Adrenal gland (tissue), 12 donors: Measurements from ENCODE around the gene LAMC3. TPM values are rescaled to one million over a fixed set of nuclear protein-coding genes. Genes with fewer than 3 reads are reported as not detected.

Experiments used
- DNase-seq, 7 donors: peaks; one replicate each; pipeline ENCODE4 v3.0.0-alpha.2; 2019 to 2020
- H3K27ac ChIP-seq, 5 donors: fragments of 200-600 bp; sonication (generic) in 4 of 5; 1 replicate in 3 of 5; 2 replicates in 2 of 5; pipeline versions ENCODE4 v1.5.1 to v1.8.0; 2016 to 2020; ENCODE audit warnings: mild to moderate bottlenecking in 1 of 5
- H3K27me3 ChIP-seq: fragments of 200-600 bp; 2 replicates; pipeline ENCODE4 v1.8.0; 2021
- H3K36me3 ChIP-seq, 2 donors: fragments of 200-600 bp; replicated peaks in 1 of 2; 1 replicate in 1 of 2; 2 replicates in 1 of 2; pipeline versions ENCODE4 v1.5.1 to v1.8.0; 2018 to 2022
- H3K4me1 ChIP-seq, 2 donors: fragments of 200-600 bp; replicated peaks in 1 of 2; 1 replicate in 1 of 2; 2 replicates in 1 of 2; pipeline versions ENCODE4 v1.5.1 to v1.8.0; 2018 to 2021
- H3K4me3 ChIP-seq, 4 donors: fragments of 200-600 bp; sonication (generic) in 3 of 4; one replicate each; pipeline ENCODE4 v1.5.1; 2016 to 2018
- H3K9me3 ChIP-seq, 3 donors: fragments of 200-600 bp; sonication (generic) in 1 of 3; replicated peaks in 1 of 3; 1 replicate in 2 of 3; 2 replicates in 1 of 3; pipeline versions ENCODE4 v1.5.1 to v1.8.0; 2016 to 2021
- POLR2A ChIP-seq, 2 donors: fragments of 450-650 bp; IDR thresholded peaks; one replicate each; pipeline ENCODE4 v1.6.1; 2017; ENCODE audit warnings: antibody characterized with exemption in 2 of 2, mild to moderate bottlenecking in 2 of 2, moderate library complexity in 1 of 2
- WGBS, 4 donors: extraction: QIAGEN DNeasy Blood & Tissue Kit in 2 of 4; methylation state at CpG; one replicate each; pipeline versions ENCODE4 v1.1.5 to v1.1.7; 2013 to 2017; 5-methylcytosine and 5-hydroxymethylcytosine counted together
- intact Hi-C, 2 donors: fragments of 100-400 bp; cut with DNase I; formaldehyde crosslinking; loops; one replicate each; pipeline versions ENCODE4 v1.14.1 to v1.15.0; 2022 to 2023
- polyA plus RNA-seq, 3 donors: library from polyadenylated mRNA; stranded (reverse); fragments of 200-250 nt in 2 of 3; fragments of 350-450 nt in 1 of 3; fragmentation: Illumina TruSeq in 1 of 3; extraction: RNeasy Lipid Tissue Mini Kit (QIAGEN cat#74804) in 1 of 3; gene quantifications; one replicate each; pipeline ENCODE4 v1.2.3, GENCODE V29; 2013 to 2014
- total RNA-seq, 9 donors: library from RNA; depleted of rRNA in 4 of 9; stranded (reverse); fragments of >200 nt in 4 of 9; fragments of 120-200 nt in 1 of 9; fragmentation: NEBNext Ultra II Directional in 1 of 9; extraction: Animal tissue kit (Norgen Biotek cat#: 25700) in 1 of 9; gene quantifications; one replicate each; pipeline versions ENCODE4 v1.1.0 to v1.2.4, GENCODE V29; 2013 to 2023
- TF ChIP-seq, protein P1 (sequence below), 6 experiments: fragments of 450-650 bp in 4 of 6; fragments of 200-600 bp in 2 of 6; sonication (generic) in 1 of 6; IDR thresholded peaks; 1 replicate in 5 of 6; 2 replicates in 1 of 6; pipeline versions ENCODE4 v1.5.1 to v1.8.0; 2016 to 2021; ENCODE audit warnings: antibody characterized with exemption in 6 of 6, mild to moderate bottlenecking in 2 of 6, moderate library complexity in 1 of 6
- donor health status: healthy with polysubstance abuse.
- donor health status: Bipolar disorder and iron deficiency.
- donor health status: DM: yes; HTN: yes; CAD: no.
- donor health status: DM: no; HTN: no; CAD: no.
- donor health status: DM: no; HTN: no; CAD: no.
- donor health status: DM: yes; HTN: yes; CAD: no.

Gene LAMC3
- total and polyA plus RNA-seq, 12 donors = 3.3 to 125 (median 49.7) TPM

DNA sequence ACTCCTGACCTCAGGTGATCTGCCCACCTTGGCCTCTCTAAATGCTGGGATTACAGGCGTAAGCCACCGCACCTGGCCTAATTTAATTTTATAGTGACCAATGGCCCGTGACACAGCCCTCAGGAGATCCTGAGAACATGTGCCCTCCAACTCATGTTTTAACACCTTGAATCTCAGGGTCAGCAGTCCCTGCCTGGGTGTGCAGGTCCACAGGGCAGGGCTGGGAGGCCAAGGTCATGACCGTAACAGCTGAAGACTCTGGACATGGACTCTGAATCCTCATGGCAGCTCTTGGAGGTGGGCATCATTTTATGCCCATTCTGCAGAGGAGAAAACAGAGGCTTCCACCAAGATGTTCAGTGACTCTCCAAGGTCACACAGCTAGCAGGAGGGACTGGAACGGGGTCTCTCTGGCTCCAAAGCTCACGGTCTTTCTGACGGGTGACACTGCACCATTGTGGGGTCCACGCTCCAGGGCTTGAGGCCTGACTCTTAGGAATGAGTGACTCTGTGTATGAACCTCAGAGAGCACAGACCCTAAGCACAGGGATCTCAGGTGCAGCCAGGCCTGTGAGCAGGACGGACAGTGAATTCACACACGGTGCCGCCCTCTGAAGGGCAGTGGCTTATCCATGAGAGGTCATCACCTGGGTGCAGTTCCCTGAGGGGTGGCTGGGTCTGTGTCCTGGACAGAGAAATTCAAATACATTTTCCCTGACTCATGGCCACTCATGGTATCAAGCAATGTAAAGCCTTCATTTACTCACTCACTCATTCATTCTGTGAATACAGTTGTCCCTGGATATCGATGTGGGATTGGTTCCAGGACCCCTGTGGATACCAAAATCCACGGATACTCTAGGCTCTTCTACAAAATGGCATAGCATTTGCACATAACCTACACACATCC lies 32.8 kb upstream of the LAMC3 start:
- Histone ChIP-seq H3K4me1 (no peaks in the 10 kb centered on the region), H3K27me3 (peaks cover 10% of the 10 kb centered on the region), H3K4me3 (no peak overlapping the region), H3K27ac (no peak overlapping the region), H3K36me3 (no peaks in the 10 kb centered on the region), H3K9me3 (no peaks in the 10 kb centered on the region)
- WGBS, 4 donors = 74 to 87% (median 83%) methylated on average over 3 to 13 of the region's 13 CpGs
- intact Hi-C loops = no loop called here
- TF ChIP-seq POLR2A (IDR thresholded peaks at IDR 0.05) = no peak
- TF ChIP-seq, protein P1, sequence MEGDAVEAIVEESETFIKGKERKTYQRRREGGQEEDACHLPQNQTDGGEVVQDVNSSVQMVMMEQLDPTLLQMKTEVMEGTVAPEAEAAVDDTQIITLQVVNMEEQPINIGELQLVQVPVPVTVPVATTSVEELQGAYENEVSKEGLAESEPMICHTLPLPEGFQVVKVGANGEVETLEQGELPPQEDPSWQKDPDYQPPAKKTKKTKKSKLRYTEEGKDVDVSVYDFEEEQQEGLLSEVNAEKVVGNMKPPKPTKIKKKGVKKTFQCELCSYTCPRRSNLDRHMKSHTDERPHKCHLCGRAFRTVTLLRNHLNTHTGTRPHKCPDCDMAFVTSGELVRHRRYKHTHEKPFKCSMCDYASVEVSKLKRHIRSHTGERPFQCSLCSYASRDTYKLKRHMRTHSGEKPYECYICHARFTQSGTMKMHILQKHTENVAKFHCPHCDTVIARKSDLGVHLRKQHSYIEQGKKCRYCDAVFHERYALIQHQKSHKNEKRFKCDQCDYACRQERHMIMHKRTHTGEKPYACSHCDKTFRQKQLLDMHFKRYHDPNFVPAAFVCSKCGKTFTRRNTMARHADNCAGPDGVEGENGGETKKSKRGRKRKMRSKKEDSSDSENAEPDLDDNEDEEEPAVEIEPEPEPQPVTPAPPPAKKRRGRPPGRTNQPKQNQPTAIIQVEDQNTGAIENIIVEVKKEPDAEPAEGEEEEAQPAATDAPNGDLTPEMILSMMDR (IDR thresholded peaks at IDR 0.05) = no peak
- DNase-seq = no peak

DNA sequence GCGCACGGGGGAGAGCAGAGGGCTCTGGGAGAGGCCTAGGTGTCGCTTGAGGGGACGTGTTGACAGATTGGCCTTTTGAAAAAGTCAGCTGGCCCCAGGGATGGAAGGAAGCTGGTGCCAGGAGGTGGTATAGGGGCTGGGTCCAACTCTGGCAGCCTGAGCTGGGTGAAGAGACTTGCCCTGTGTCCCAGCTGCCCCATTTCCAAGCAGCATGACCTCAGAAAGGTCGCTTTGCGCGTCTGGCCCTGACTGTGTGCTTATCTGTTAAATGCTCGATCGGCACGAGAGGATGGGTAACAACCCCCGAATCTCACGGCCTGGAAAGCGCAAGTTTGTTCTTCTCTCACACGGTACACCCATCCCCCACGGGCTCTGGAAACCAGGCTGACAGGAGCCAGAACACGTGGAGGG lies 31.2 kb upstream of the LAMC3 start:
- Histone ChIP-seq H3K36me3 (no peaks in the 10 kb centered on the region), H3K4me1 (no peaks in the 10 kb centered on the region), H3K4me3 (no peak overlapping the region), H3K27me3 (peaks cover 7% of the 10 kb centered on the region), H3K27ac (no peak overlapping the region), H3K9me3 (no peaks in the 10 kb centered on the region)
- TF ChIP-seq POLR2A (IDR thresholded peaks at IDR 0.05) = no peak
- TF ChIP-seq, protein P1 (IDR thresholded peaks at IDR 0.05) = no peak
- intact Hi-C loops = no loop called here
- WGBS, 4 donors = 66 to 79% (median 72%) methylated on average over 16 of the region's 16 CpGs
- DNase-seq = no peak

DNA sequence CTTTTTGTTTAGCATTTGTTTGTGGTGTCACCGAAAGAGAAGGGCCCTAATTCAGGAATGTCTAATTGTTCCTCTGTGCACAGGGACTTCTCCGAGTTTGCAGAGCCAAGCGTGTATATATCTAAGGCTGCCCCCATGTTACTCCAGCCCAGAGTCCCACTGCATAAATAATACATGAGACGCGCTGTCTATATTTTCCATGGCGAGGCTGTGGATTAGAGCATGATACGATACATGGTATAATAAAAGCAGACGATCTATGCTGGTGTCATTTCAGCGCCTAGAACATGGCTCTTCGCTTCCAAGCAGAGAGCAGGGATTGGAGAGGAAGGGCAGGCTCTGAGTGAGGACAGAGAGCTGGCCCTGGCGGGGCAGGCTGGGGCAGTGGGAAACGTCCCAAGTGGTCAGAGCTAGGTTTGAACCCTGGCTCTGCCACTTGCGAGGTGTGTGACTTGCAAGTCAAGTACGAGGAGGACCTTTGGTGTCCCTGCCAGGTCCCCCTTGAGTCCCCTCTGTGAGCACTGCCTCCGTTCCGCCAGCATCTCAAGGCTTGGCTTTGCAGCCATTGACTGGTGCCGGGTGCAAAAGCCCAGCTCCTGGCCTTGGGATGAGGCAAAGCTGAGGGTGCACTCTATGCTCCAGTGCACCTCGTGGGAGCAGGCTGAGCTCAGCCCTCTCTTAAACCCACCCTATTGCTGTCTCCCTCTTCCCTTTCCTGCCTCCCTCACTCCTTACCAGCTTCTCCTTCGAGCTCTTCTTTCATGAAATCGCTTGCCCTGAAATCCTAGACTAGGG lies 29.2 kb upstream of the LAMC3 start:
- TF ChIP-seq POLR2A (IDR thresholded peaks at IDR 0.05) = no peak
- Histone ChIP-seq H3K27ac (no peak overlapping the region), H3K4me1 (no peaks in the 10 kb centered on the region), H3K9me3 (no peaks in the 10 kb centered on the region), H3K27me3 (no peaks in the 10 kb centered on the region), H3K36me3 (no peaks in the 10 kb centered on the region), H3K4me3 (no peak overlapping the region)
- intact Hi-C loops = no loop called here
- 80 to 86% (median 85%) methylated on average over 17 to 20 of the region's 20 CpGs for WGBS, 4 donors
- DNase-seq = no peak

DNA sequence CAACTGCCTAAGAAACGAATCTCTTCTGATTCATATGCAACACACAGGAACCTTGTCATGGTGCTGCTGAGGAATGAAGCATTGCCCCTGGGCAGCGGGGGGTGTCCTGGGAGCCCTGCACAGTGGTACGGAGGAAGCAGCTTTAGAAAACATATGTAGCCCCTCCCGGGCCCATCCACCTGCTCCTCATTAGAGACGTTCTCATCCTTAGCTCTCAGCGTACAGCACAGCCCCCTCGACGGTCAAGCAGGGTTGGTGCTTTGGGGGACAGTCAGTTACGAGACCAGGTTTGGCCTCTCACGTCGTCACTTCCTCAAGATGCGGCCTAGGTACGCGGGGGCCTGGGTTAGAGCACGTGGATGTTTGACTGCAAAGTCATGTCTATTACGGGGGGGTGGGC lies 28.4 kb upstream of the LAMC3 start:
- Histone ChIP-seq H3K27me3 (no peaks in the 10 kb centered on the region), H3K4me3 (no peak overlapping the region), H3K4me1 (no peaks in the 10 kb centered on the region), H3K27ac (no peak overlapping the region), H3K9me3 (no peaks in the 10 kb centered on the region), H3K36me3 (no peaks in the 10 kb centered on the region)
- TF ChIP-seq POLR2A (IDR thresholded peaks at IDR 0.05) = no peak
- TF ChIP-seq, protein P1 (IDR thresholded peaks at IDR 0.05) = no peak
- WGBS, 4 donors = 71 to 84% (median 75%) methylated on average over 11 to 16 of the region's 16 CpGs
- no peak for DNase-seq
- intact Hi-C loops = no loop called here
